ENCODE results near the gene TMEM179B. TPM values are rescaled to one million over a fixed set of nuclear protein-coding genes. Genes with fewer than 3 reads are reported as not detected.

TMEM179B gene
- total RNA-seq, 4 donors from 2014 or later: 65.9 to 112 (median 89.8) TPM

GRCh38 chr11:62799486-62799885 lies 12.3 kb downstream of the TMEM179B start:
- no peaks in the 10 kb centered on the region for H3K27me3 ChIP-seq
- H3K27ac ChIP-seq: no peak overlapping the region
- peaks cover 0 to 86% (median 44%) of the 10 kb centered on the region in 4 donors for H3K36me3 ChIP-seq
- in situ Hi-C loops (cut with MboI; ENCODE audit: low pct_ligation_motif_present in 1 of 4, low pct_unique_long_range_greater_than_20kb in 1 of 4, low sequenced_read_pairs in 3 of 4): no loop called here
- no peak for TF ChIP-seq EP300 (IDR thresholded peaks at IDR 0.05; ENCODE audit: low read depth)
- no peak for TF ChIP-seq CTCF (IDR thresholded peaks at IDR 0.05)
- no peak for TF ChIP-seq POLR2AphosphoS5 (IDR thresholded peaks at IDR 0.05)
- no peak for TF ChIP-seq POLR2A (IDR thresholded peaks at IDR 0.05)
- no peaks in the 10 kb centered on the region for H3K9me3 ChIP-seq
- no peak for DNase-seq
- H3K4me3 ChIP-seq: no peak overlapping the region
- WGBS, 2 donors (ENCODE audit: low coverage in 1 of 2): 93% methylated on average over 10 of the region's 10 CpGs; no CpG with 5 or more reads in 1 of the 2 donors
- H3K4me1 ChIP-seq: peaks cover 7 to 11% (median 10%) of the 10 kb centered on the region in 4 donors
- intact Hi-C loops (cut with DNase I; ENCODE audit: low total_unique reads): no loop called here

DNA sequence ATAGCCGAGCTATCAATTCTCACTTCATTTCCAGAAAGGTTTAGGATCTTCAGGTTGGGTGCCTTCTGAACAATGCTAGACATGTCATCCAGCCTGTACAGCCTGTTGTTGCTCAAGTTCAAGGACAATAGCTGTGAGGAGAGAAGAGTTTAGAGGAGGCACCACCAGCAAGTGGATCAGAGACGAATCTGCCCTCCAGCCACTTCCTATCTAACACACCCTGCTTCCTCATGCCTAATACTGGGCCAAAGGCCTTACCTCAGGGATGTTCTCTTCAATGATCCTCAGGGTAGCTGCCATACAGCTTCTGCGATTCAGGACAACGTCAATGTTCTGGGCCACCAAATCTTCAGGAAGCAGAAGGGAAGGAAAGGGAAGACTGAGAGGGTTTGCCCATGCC lies 13.9 kb downstream of the TMEM179B start:
- Histone ChIP-seq H3K4me3 (no peak overlapping the region), H3K27ac (no peak overlapping the region), H3K36me3 (peaks cover 0 to 70% (median 36%) of the 10 kb centered on the region in 4 donors), H3K27me3 (no peaks in the 10 kb centered on the region), H3K4me1 (peaks cover 7 to 16% (median 15%) of the 10 kb centered on the region in 4 donors), H3K9me3 (no peaks in the 10 kb centered on the region)
- WGBS, 2 donors (ENCODE audit: low coverage in 1 of 2): 86% methylated on average over 4 of the region's 4 CpGs; no CpG with 5 or more reads in 1 of the 2 donors
- no peak for DNase-seq
- in situ Hi-C loops (cut with MboI; ENCODE audit: low pct_ligation_motif_present in 1 of 4, low pct_unique_long_range_greater_than_20kb in 1 of 4, low sequenced_read_pairs in 3 of 4): no loop called here
- TF ChIP-seq POLR2AphosphoS5 (IDR thresholded peaks at IDR 0.05) (no peak), EP300 (IDR thresholded peaks at IDR 0.05; ENCODE audit: low read depth) (no peak), CTCF (IDR thresholded peaks at IDR 0.05) (no peak), POLR2A (IDR thresholded peaks at IDR 0.05) (no peak)
- intact Hi-C loops (cut with DNase I; ENCODE audit: low total_unique reads): no loop called here

GRCh38 chr11:62804310-62805075 lies 17.3 kb downstream of the TMEM179B start:
- Histone ChIP-seq H3K4me3 (peak overlapping the region; percentile 35 to 96 (median 88)), H3K36me3 (peaks cover 0 to 38% (median 18%) of the 10 kb centered on the region in 4 donors), H3K4me1 (peaks cover 7 to 22% (median 17%) of the 10 kb centered on the region in 4 donors), H3K9me3 (no peaks in the 10 kb centered on the region), H3K27me3 (no peaks in the 10 kb centered on the region), H3K27ac (peak overlapping the region; percentile 95 to 99 (median 96))
- intact Hi-C loops (cut with DNase I; ENCODE audit: low total_unique reads) (no loop called here), in situ Hi-C loops (cut with MboI; ENCODE audit: low pct_ligation_motif_present in 1 of 4, low pct_unique_long_range_greater_than_20kb in 1 of 4, low sequenced_read_pairs in 3 of 4) (no loop called here)
- 3 to 18% methylated on average over 2 to 14 of the region's 14 CpGs for WGBS, 2 donors (ENCODE audit: low coverage in 1 of 2)
- TF ChIP-seq CTCF (IDR thresholded peaks at IDR 0.05): no peak
- TF ChIP-seq POLR2A (IDR thresholded peaks at IDR 0.05): no peak
- TF ChIP-seq POLR2AphosphoS5 (IDR thresholded peaks at IDR 0.05): no peak
- no peak for TF ChIP-seq EP300 (IDR thresholded peaks at IDR 0.05; ENCODE audit: low read depth)
- DNase-seq: no peak

DNA sequence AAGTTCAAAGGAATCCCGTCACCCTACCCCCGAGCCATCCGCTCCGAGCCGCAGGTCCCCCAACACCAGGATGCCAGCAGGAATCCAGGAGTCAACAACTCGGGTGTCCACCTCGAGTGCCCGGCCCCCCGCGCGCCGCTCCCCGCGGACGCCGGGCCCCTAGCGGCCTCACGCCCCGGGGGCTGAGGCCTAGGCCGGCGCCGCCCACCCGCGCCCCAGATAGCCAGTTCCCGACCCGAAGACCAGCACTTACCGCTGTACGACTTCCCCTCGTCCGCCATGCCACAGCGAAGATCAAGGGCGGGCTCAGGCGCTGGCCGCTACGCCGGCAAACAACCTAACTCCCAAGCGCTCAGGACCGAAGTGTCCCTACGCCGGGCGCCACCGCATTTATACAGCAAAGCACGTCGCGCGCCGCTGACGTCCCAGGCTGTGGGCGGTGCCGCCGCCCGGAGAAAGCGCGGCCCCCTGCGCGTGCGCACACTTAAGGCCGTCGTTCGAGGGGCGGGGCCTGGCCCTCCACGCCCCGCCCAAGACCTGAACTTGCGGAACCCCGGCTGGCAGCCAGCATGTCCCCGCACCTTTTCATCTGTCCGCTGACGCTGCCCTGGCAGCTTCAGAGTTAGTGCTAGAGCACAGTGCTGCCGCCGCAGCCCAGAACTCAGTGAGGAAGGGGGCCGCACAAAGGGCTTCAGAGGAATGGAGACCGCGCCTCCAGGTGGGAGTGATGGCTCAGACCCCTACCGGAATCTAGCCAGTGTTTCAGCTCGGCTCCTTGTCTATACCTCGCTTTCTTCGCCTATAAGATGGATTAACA lies 18.1 kb downstream of the TMEM179B start, which contains the start of gene NXF1:
Gene NXF1, minus strand, starts transcription at position 365 of the 817 bp plus-strand sequence. Its CDS starts 84 bp downstream, at position 281.
- peak within 1 kb of the TSS; percentile 95 to 99 (median 96) for H3K27ac ChIP-seq
- intact Hi-C loops (cut with DNase I; ENCODE audit: low total_unique reads): no loop called here
- no peaks in the 10 kb centered on the region for H3K27me3 ChIP-seq
- H3K4me1 ChIP-seq: peaks cover 7 to 22% (median 18%) of the 10 kb centered on the region in 4 donors
- TF ChIP-seq EP300 (IDR thresholded peaks at IDR 0.05; ENCODE audit: low read depth) (no peak), POLR2A (IDR thresholded peaks at IDR 0.05) (peak; percentile 100), CTCF (IDR thresholded peaks at IDR 0.05) (peak; percentile 3 to 64 (median 14)), POLR2AphosphoS5 (IDR thresholded peaks at IDR 0.05) (peak; percentile 100)
- no peaks in the 10 kb centered on the region for H3K9me3 ChIP-seq
- peaks cover 0 to 30% (median 14%) of the 10 kb centered on the region in 4 donors for H3K36me3 ChIP-seq
- peak; percentile 96 for DNase-seq
- H3K4me3 ChIP-seq: peak within 1 kb of the TSS; percentile 62 to 96 (median 88)
- WGBS, 2 donors (ENCODE audit: low coverage in 1 of 2): 0 to 1% methylated on average over 2 to 43 of the region's 77 CpGs
- in situ Hi-C loops (cut with MboI; ENCODE audit: low pct_ligation_motif_present in 1 of 4, low pct_unique_long_range_greater_than_20kb in 1 of 4, low sequenced_read_pairs in 3 of 4): no loop called here

All from transverse colon (tissue), 4 donors.